Keratinocyte (primary cell): ENCODE data around the gene TBC1D9B. TPM values are rescaled to one million over a fixed set of nuclear protein-coding genes. Genes with fewer than 3 reads are reported as not detected.

Experiments used
- DNase-seq: peaks from one replicate; pipeline ENCODE4 v3.0.0-alpha.2; 2011; ENCODE audit warnings: low read depth, missing footprints, low spot score
- FAIRE-seq: peaks from 2 replicates; lab custom pipeline; 2011; peaks lifted over from hg19 to GRCh38; lab: Jason Lieb, UNC
- H2AFZ ChIP-seq: 2 replicates; pipeline ENCODE4 v1.6.0; 2012; ENCODE audit warnings: low read length, control low read depth, inconsistent platforms; ENCODE audit not compliant: control insufficient read depth
- H3K27ac ChIP-seq: 2 replicates; pipeline ENCODE4 v1.5.1; 2011; ENCODE audit warnings: low read length; ENCODE audit not compliant: control insufficient read depth, insufficient read depth
- H3K27me3 ChIP-seq: 3 replicates; pipeline ENCODE4 v1.6.0; 2011; ENCODE audit warnings: low read length; ENCODE audit not compliant: control insufficient read depth, insufficient read depth; ENCODE audit errors: extremely low read depth
- H3K36me3 ChIP-seq, 2 experiments: 2 replicates in 1 of 2; 3 replicates in 1 of 2; pipeline ENCODE4 v1.5.1; 2011; ENCODE audit warnings: low read length in 2 of 2, mild to moderate bottlenecking in 1 of 2; ENCODE audit not compliant: control insufficient read depth in 2 of 2, insufficient read depth in 2 of 2; ENCODE audit errors: extremely low read depth in 1 of 2
- H3K4me1 ChIP-seq: 3 replicates; pipeline ENCODE4 v1.5.1; 2011; ENCODE audit warnings: low read length; ENCODE audit not compliant: control insufficient read depth, insufficient read depth; ENCODE audit errors: extremely low read depth
- H3K4me2 ChIP-seq: 3 replicates; pipeline ENCODE4 v1.6.0; 2011; ENCODE audit warnings: low read depth, low read length; ENCODE audit not compliant: control insufficient read depth, insufficient read depth; ENCODE audit errors: extremely low read depth
- H3K4me3 ChIP-seq, 3 experiments: fragments of 200-600 bp in 1 of 3; sonication (generic) in 1 of 3; 2 replicates in 2 of 3; 3 replicates in 1 of 3; pipeline ENCODE4 v1.5.1; 2011 to 2016; ENCODE audit warnings: low read length in 3 of 3, mild to moderate bottlenecking in 3 of 3, control low read depth in 2 of 3, inconsistent platforms in 1 of 3, low read depth in 1 of 3, mixed read lengths in 1 of 3, mixed run types in 1 of 3, moderate library complexity in 1 of 3; ENCODE audit not compliant: control insufficient read depth in 2 of 3, insufficient read depth in 2 of 3; ENCODE audit errors: extremely low read depth in 1 of 3
- H3K79me2 ChIP-seq: 2 replicates; pipeline ENCODE4 v1.6.0; 2012; ENCODE audit warnings: low read length; ENCODE audit not compliant: control insufficient read depth, insufficient read depth
- H3K9ac ChIP-seq: 3 replicates; pipeline ENCODE4 v1.6.0; 2011; ENCODE audit warnings: low read length; ENCODE audit not compliant: control insufficient read depth, insufficient read depth; ENCODE audit errors: extremely low read depth
- H3K9me1 ChIP-seq: 3 replicates; pipeline ENCODE4 v1.6.0; 2011; ENCODE audit warnings: low read length; ENCODE audit not compliant: control insufficient read depth, insufficient read depth; ENCODE audit errors: extremely low read depth
- H3K9me3 ChIP-seq: 2 replicates; pipeline ENCODE4 v1.5.1; 2012; ENCODE audit warnings: low read depth, low read length; ENCODE audit not compliant: control insufficient read depth
- H4K20me1 ChIP-seq: 3 replicates; pipeline ENCODE4 v1.6.0; 2011; ENCODE audit warnings: low read length; ENCODE audit not compliant: control insufficient read depth, insufficient read depth; ENCODE audit errors: extremely low read depth
- CTCF ChIP-seq, 3 experiments: IDR thresholded peaks in 1 of 3; conservative IDR thresholded peaks in 1 of 3; optimal IDR thresholded peaks in 1 of 3; 2 replicates in 2 of 3; 3 replicates in 1 of 3; pipeline versions ENCODE3 to v1.5.1; 2011; ENCODE audit warnings: low read length in 3 of 3, mild to moderate bottlenecking in 3 of 3, moderate library complexity in 2 of 3, control low read depth in 1 of 3, inconsistent platforms in 1 of 3; ENCODE audit not compliant: insufficient read depth in 2 of 3; ENCODE audit errors: extremely low read depth in 1 of 3
- EZH2 ChIP-seq: IDR thresholded peaks from one replicate; pipeline ENCODE4 v1.6.1; 2012; ENCODE audit warnings: inconsistent platforms, mild to moderate bottlenecking, low read length, moderate library complexity
- dilution Hi-C: fragments of 300-500 bp; cut with MboI; formaldehyde crosslinking; loops from one replicate; pipeline ENCODE4 v1.7.0; 2020; ENCODE audit warnings: low sequenced_read_pairs; ENCODE audit not compliant: extremely low pct_ligation_motif_present
- polyA plus RNA-seq, 5 experiments: library from polyadenylated mRNA; depleted of rRNA in 3 of 5; stranded (reverse) in 3 of 5; stranded (forward) in 1 of 5; unstranded in 1 of 5; fragments of >200 nt; gene quantifications; 1 replicate in 1 of 5; 2 replicates in 3 of 5; 3 replicates in 1 of 5; pipeline versions ENCODE4 v1.2.1 to v1.2.3, GENCODE V29; 2011 to 2012; ENCODE audit warnings: missing spikeins in 2 of 5, low read depth in 1 of 5, low replicate concordance in 1 of 5

The TBC1D9B gene
- polyA plus RNA-seq, 1 donor (not counting 4 experiments of a cell fraction or from before 2014, with no cell fraction given) = 51.4 TPM

GRCh38 chr5:179887095-179887494, 20.6 kb downstream of the TBC1D9B start:
- H3K9ac ChIP-seq = no peak overlapping the region
- no peaks in the 10 kb centered on the region for H4K20me1 ChIP-seq
- dilution Hi-C loops = no loop called here
- no peak overlapping the region for H2AFZ ChIP-seq
- FAIRE-seq = no peak
- H3K9me1 ChIP-seq = no peaks in the 10 kb centered on the region
- no peak for DNase-seq
- no peak overlapping the region for H3K4me3 ChIP-seq
- H3K9me3 ChIP-seq = peaks cover 10% of the 10 kb centered on the region
- H3K27me3 ChIP-seq = no peaks in the 10 kb centered on the region
- H3K36me3 ChIP-seq = peaks cover 58 to 59% of the 10 kb centered on the region in 2 experiments
- TF ChIP-seq EZH2 (no peak), CTCF (optimal IDR thresholded peaks at IDR 0.05 in 1 of 3, IDR thresholded peaks at IDR 0.05 in 1 of 3, conservative IDR thresholded peaks at IDR 0.05 in 1 of 3; ENCODE audit: extremely low read depth in 1 of 3, insufficient read depth in 2 of 3, low read length in 3 of 3) (no peak)
- H3K4me2 ChIP-seq = no peak overlapping the region
- no peaks in the 10 kb centered on the region for H3K4me1 ChIP-seq
- no peak overlapping the region for H3K27ac ChIP-seq
- H3K79me2 ChIP-seq = no peaks in the 10 kb centered on the region

DNA sequence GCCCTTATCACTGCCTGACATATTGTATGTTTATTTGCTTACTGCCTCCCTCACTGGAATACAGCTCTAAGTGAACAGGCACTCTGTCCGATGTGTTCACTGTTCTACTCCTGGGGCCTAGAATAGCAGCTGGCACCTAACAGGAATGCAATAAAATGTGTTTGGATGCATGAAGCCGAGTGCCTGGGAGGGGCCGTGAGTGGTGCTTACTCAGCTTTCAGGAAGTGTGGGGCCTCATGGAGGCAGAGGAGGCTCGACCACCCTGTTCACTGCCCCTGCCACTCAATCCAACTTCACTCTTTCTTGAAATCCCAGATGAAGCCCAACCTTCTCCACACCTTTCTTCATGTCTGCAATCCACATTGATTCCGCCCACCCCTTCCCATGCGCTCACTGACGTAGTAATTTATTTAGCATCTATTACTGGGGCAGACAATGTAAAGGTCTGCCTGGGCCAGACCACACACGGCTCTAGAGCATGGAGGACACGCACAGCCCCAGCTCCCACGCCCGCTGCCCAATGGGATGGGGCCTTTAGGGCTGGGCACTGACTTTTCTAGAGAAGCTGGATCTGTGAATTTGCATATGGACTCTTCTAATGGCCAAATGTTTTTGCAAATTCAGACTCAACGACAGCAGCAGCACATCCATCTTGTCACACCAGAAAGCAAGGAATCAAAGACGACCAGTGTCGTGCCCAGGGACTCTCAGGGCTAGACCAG, 21.3 kb downstream of the TBC1D9B start:
- DNase-seq = no peak

More for the DNA sequence above, 21.3 kb downstream of the TBC1D9B start:
- Histone ChIP-seq H3K4me1 (no peaks in the 10 kb centered on the region), H3K9me1 (no peaks in the 10 kb centered on the region), H3K27ac (no peak overlapping the region), H3K27me3 (no peaks in the 10 kb centered on the region), H3K36me3 (peaks cover 51 to 52% of the 10 kb centered on the region in 2 experiments), H3K9me3 (peaks cover 10% of the 10 kb centered on the region), H3K79me2 (no peaks in the 10 kb centered on the region), H3K9ac (no peak overlapping the region), H3K4me3 (no peak overlapping the region), H2AFZ (no peak overlapping the region), H3K4me2 (no peak overlapping the region), H4K20me1 (no peaks in the 10 kb centered on the region)
- FAIRE-seq = no peak
- dilution Hi-C loops = no loop called here
- TF ChIP-seq CTCF (optimal IDR thresholded peaks at IDR 0.05 in 1 of 3, IDR thresholded peaks at IDR 0.05 in 1 of 3, conservative IDR thresholded peaks at IDR 0.05 in 1 of 3; ENCODE audit: extremely low read depth in 1 of 3, insufficient read depth in 2 of 3, low read length in 3 of 3) (no peak), EZH2 (no peak)
